Activated naive CD8-positive, alpha-beta T cell treated with anti-CD3 and anti-CD28 coated beads for 36 hours (primary cell): ENCODE measurements around the gene DDX19B. TPM values are rescaled to one million over a fixed set of nuclear protein-coding genes. Genes with fewer than 3 reads are reported as not detected.
"Not testable (repeated sequence)": the region's sequence is repeated elsewhere in the genome, so short reads cannot be mapped to it uniquely, and the experiment has no call there.

ENCODE experiments used
- DNase-seq: peaks from one replicate; pipeline ENCODE4 v3.0.0; 2021
- H3K27ac Mint-ChIP-seq: one replicate; pipeline ENCODE4 v1.8.0; 2022; ENCODE audit warnings: mild to moderate bottlenecking, moderate library complexity, mixed read lengths
- H3K27me3 Mint-ChIP-seq: one replicate; pipeline ENCODE4 v1.8.0; 2022; ENCODE audit warnings: mild to moderate bottlenecking, mixed read lengths
- H3K36me3 Mint-ChIP-seq: one replicate; pipeline ENCODE4 v1.8.0; 2021; ENCODE audit warnings: mild to moderate bottlenecking, mixed read lengths
- H3K4me1 Mint-ChIP-seq: one replicate; pipeline ENCODE4 v1.8.0; 2021; ENCODE audit warnings: mixed read lengths
- H3K4me3 Mint-ChIP-seq: one replicate; pipeline ENCODE4 v1.8.0; 2022; ENCODE audit warnings: mild to moderate bottlenecking, moderate library complexity, mixed read lengths
- H3K9me3 Mint-ChIP-seq: one replicate; pipeline ENCODE4 v1.8.0; 2022; ENCODE audit warnings: mixed read lengths
- total RNA-seq, 2 experiments: library from RNA; stranded (reverse); gene quantifications; one replicate each; pipeline ENCODE4 v1.2.3, GENCODE V29; 2021

The DDX19B gene
- total RNA-seq, 2 experiments from 2014 or later: 36.7 to 39.3 TPM

GRCh38 chr16:70364399-70364798 is 65.4 kb downstream of the DDX19B start:
- DNase-seq: no peak
- Mint-ChIP-seq H3K9me3 (no peaks in the 10 kb centered on the region), H3K4me1 (no peaks in the 10 kb centered on the region), H3K4me3 (no peak overlapping the region), H3K27ac (peak overlapping the region; percentile 29), H3K27me3 (no peaks in the 10 kb centered on the region), H3K36me3 (peaks cover 11% of the 10 kb centered on the region)

GRCh38 chr16:70370145-70370544 is 71.2 kb downstream of the DDX19B start:
- peaks cover 36% of the 10 kb centered on the region for H3K36me3 Mint-ChIP-seq
- H3K4me1 Mint-ChIP-seq, H3K4me3 Mint-ChIP-seq, H3K27me3 Mint-ChIP-seq, H3K9me3 Mint-ChIP-seq: not testable (repeated sequence)
- peak; percentile 35 for DNase-seq
- H3K27ac Mint-ChIP-seq: peak overlapping the region; percentile 51

GRCh38 chr16:70370924-70371323 is 71.9 kb downstream of the DDX19B start:
- peaks cover 2% of the 10 kb centered on the region for H3K4me1 Mint-ChIP-seq
- no peak for DNase-seq

GRCh38 chr16:70372921-70373728 is 74.1 kb downstream of the DDX19B start:
- DNase-seq: no peak
- Mint-ChIP-seq H3K36me3 (peaks cover 42% of the 10 kb centered on the region), H3K27ac (peak overlapping the region; percentile 55), H3K9me3 (no peaks in the 10 kb centered on the region), H3K4me1 (peaks cover 8% of the 10 kb centered on the region), H3K4me3 (no peak overlapping the region), H3K27me3 (no peaks in the 10 kb centered on the region)

More at GRCh38 chr16:70370924-70371323, 71.9 kb downstream of the DDX19B start:
- no peak overlapping the region for H3K4me3 Mint-ChIP-seq
- no peaks in the 10 kb centered on the region for H3K27me3 Mint-ChIP-seq
- H3K36me3 Mint-ChIP-seq: peaks cover 38% of the 10 kb centered on the region
- no peaks in the 10 kb centered on the region for H3K9me3 Mint-ChIP-seq
- peak overlapping the region; percentile 34 for H3K27ac Mint-ChIP-seq

GRCh38 chr16:70374213-70374612 is 75.2 kb downstream of the DDX19B start:
- Mint-ChIP-seq H3K4me1 (peaks cover 12% of the 10 kb centered on the region), H3K36me3 (peaks cover 47% of the 10 kb centered on the region), H3K27me3 (no peaks in the 10 kb centered on the region), H3K27ac (no peak overlapping the region), H3K4me3 (no peak overlapping the region), H3K9me3 (no peaks in the 10 kb centered on the region)
- no peak for DNase-seq

- no peak for DNase-seq
- peaks cover 47% of the 10 kb centered on the region for H3K36me3 Mint-ChIP-seq
- no peaks in the 10 kb centered on the region for H3K9me3 Mint-ChIP-seq
- H3K27me3 Mint-ChIP-seq: no peaks in the 10 kb centered on the region
- no peak overlapping the region for H3K4me3 Mint-ChIP-seq
- H3K27ac Mint-ChIP-seq: peak overlapping the region; percentile 44
- peaks cover 19% of the 10 kb centered on the region for H3K4me1 Mint-ChIP-seq
Measured at GRCh38 chr16:70375636-70376611, 76.9 kb downstream of the DDX19B start.

GRCh38 chr16:70377782-70378181 is 78.8 kb downstream of the DDX19B start:
- peak overlapping the region; percentile 4 for H3K4me3 Mint-ChIP-seq
- peaks cover 19% of the 10 kb centered on the region for H3K4me1 Mint-ChIP-seq
- no peak for DNase-seq

GRCh38 chr16:70378869-70379493 is 80.0 kb downstream of the DDX19B start:
- DNase-seq: no peak
- peak overlapping the region; percentile 95 for H3K4me3 Mint-ChIP-seq
- H3K4me1 Mint-ChIP-seq: peaks cover 19% of the 10 kb centered on the region
- peaks cover 3% of the 10 kb centered on the region for H3K27me3 Mint-ChIP-seq
- H3K9me3 Mint-ChIP-seq: no peaks in the 10 kb centered on the region
- H3K27ac Mint-ChIP-seq: peak overlapping the region; percentile 98
- H3K36me3 Mint-ChIP-seq: peaks cover 31% of the 10 kb centered on the region

More at GRCh38 chr16:70377782-70378181, 78.8 kb downstream of the DDX19B start:
- no peaks in the 10 kb centered on the region for H3K9me3 Mint-ChIP-seq
- H3K27ac Mint-ChIP-seq: no peak overlapping the region
- peaks cover 36% of the 10 kb centered on the region for H3K36me3 Mint-ChIP-seq
- peaks cover 3% of the 10 kb centered on the region for H3K27me3 Mint-ChIP-seq

GRCh38 chr16:70380248-70380918 is 81.4 kb downstream of the DDX19B start:
- Mint-ChIP-seq H3K27me3 (peaks cover 3% of the 10 kb centered on the region), H3K4me1 (peaks cover 17% of the 10 kb centered on the region), H3K4me3 (peak overlapping the region; percentile 95), H3K36me3 (peaks cover 24% of the 10 kb centered on the region), H3K9me3 (no peaks in the 10 kb centered on the region), H3K27ac (peak overlapping the region; percentile 98)
- DNase-seq: peak; percentile 84

GRCh38 chr16:70380919-70381603 is 82.1 kb downstream of the DDX19B start:
- H3K4me1 Mint-ChIP-seq: peaks cover 17% of the 10 kb centered on the region
- peak overlapping the region; percentile 95 for H3K4me3 Mint-ChIP-seq
- H3K9me3 Mint-ChIP-seq: no peaks in the 10 kb centered on the region
- H3K27me3 Mint-ChIP-seq: peaks cover 3% of the 10 kb centered on the region
- peaks cover 20% of the 10 kb centered on the region for H3K36me3 Mint-ChIP-seq
- peak overlapping the region; percentile 98 for H3K27ac Mint-ChIP-seq
- DNase-seq: peak; percentile 97

GRCh38 chr16:70381604-70382342 is 82.8 kb downstream of the DDX19B start:
- peak overlapping the region; percentile 98 for H3K27ac Mint-ChIP-seq
- peaks cover 3% of the 10 kb centered on the region for H3K27me3 Mint-ChIP-seq
- H3K9me3 Mint-ChIP-seq: no peaks in the 10 kb centered on the region
- DNase-seq: no peak
- H3K36me3 Mint-ChIP-seq: peaks cover 17% of the 10 kb centered on the region
- peaks cover 17% of the 10 kb centered on the region for H3K4me1 Mint-ChIP-seq
- peak overlapping the region; percentile 95 for H3K4me3 Mint-ChIP-seq

- peaks cover 11% of the 10 kb centered on the region for H3K4me1 Mint-ChIP-seq
- H3K9me3 Mint-ChIP-seq: no peaks in the 10 kb centered on the region
- H3K27ac Mint-ChIP-seq: peak overlapping the region; percentile 7
- H3K4me3 Mint-ChIP-seq: no peak overlapping the region
- H3K36me3 Mint-ChIP-seq: peaks cover 9% of the 10 kb centered on the region
- H3K27me3 Mint-ChIP-seq: peaks cover 3% of the 10 kb centered on the region
- DNase-seq: no peak
Measured at GRCh38 chr16:70383421-70383960, 84.5 kb downstream of the DDX19B start.
